ENCODE results near the gene ENO4.

ENO4 gene

GRCh38 chr10:116829711-116830110 is 19.6 kb upstream of the ENO4 start:
- DNase-seq (ENCODE audit: low read depth), result no peak
- no peak for TF ChIP-seq CTCF (IDR thresholded peaks at IDR 0.05; ENCODE audit: low read length, missing control alignments)
- H3K4me3 ChIP-seq (replicated peaks; ENCODE audit: low read depth, low read length), result no peak overlapping the region

DNA sequence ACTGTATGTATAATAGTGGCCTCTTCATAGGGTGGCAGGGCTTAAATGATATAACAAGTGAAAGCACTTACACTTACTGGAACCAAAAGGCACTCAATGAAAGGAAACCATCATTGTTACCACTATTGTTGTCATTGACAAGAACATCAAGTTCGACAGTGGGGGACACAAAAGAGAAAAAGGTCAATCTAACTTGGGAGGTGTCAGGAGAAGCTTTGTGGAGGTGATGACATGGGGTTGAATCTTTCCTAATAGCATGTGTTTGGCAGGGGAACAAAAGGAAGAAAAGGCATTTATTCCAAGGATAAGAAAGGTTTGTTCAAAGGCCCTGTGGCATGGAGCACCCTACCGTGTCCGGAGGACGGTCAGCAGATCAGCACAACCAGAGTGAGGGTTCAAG is 18.2 kb upstream of the ENO4 start:
- no peak for DNase-seq (ENCODE audit: low read depth)
- H3K4me3 ChIP-seq (replicated peaks; ENCODE audit: low read depth, low read length), result no peak overlapping the region
- no peak for TF ChIP-seq CTCF (IDR thresholded peaks at IDR 0.05; ENCODE audit: low read length, missing control alignments)

GRCh38 chr10:116831790-116832189 is 17.5 kb upstream of the ENO4 start:
- no peak overlapping the region for H3K4me3 ChIP-seq (replicated peaks; ENCODE audit: low read depth, low read length)
- no peak for TF ChIP-seq CTCF (IDR thresholded peaks at IDR 0.05; ENCODE audit: low read length, missing control alignments)
- no peak for DNase-seq (ENCODE audit: low read depth)

- no peak overlapping the region for H3K4me3 ChIP-seq (replicated peaks; ENCODE audit: low read depth, low read length)
- TF ChIP-seq CTCF (IDR thresholded peaks at IDR 0.05; ENCODE audit: low read length, missing control alignments), result no peak
- DNase-seq (ENCODE audit: low read depth), result no peak
Measured at GRCh38 chr10:116833986-116834985, 15.0 kb upstream of the ENO4 start.

DNA sequence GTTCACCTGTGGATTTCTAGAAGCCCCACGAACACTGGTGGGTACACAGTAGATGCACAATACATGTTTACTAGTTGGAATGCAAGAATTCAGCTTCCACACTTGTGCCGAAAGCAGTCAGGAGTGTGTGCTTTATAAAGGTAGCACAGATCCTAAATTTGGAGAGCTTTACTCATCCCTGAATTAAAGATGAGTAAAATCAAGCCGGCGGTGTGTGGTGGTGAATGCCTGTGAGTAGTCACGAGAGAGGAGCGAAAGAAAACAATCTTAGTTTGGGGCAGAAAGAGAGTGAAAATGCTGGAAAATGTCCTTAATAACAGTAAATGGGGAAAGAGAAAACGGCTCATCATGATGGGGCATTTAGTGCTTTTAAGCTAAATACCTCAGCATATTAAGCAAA is 13.6 kb upstream of the ENO4 start:
- no peak overlapping the region for H3K4me3 ChIP-seq (replicated peaks; ENCODE audit: low read depth, low read length)
- no peak for TF ChIP-seq CTCF (IDR thresholded peaks at IDR 0.05; ENCODE audit: low read length, missing control alignments)
- no peak for DNase-seq (ENCODE audit: low read depth)

DNA sequence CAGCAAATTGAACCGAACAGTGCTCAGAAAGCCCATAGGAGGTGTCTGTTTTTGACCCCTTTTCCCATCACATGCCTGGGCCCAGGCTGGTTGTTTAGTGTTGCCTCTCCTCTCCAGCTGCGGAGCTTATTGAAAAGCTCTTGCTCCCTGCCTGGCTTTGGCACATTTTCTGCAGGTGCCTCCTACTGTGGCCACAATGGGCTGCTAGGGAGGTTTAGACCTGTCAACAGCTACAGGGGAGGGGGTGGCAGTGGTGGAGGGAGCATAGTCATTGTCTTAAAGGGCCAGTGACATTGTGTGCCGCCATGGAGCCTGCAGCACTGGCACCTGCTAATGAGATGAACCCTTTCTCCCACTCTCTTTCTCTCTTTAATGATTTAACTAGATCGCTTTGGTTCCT is 13.2 kb upstream of the ENO4 start:
- no peak for TF ChIP-seq CTCF (IDR thresholded peaks at IDR 0.05; ENCODE audit: low read length, missing control alignments)
- no peak overlapping the region for H3K4me3 ChIP-seq (replicated peaks; ENCODE audit: low read depth, low read length)
- DNase-seq (ENCODE audit: low read depth), result no peak

Measured in fibroblast of pulmonary artery (primary cell).